ENCODE data around the gene HBA2. TPM values are rescaled to one million over a fixed set of nuclear protein-coding genes. Genes with fewer than 3 reads are reported as not detected.

HBA2 gene
- total RNA-seq, 4 donors from 2014 or later: 1.3 to 348 (median 64.4) TPM

GRCh38 chr16:177394-177822 lies 4.7 kb downstream of the HBA2 start:
- 4 to 5% methylated on average over 13 of the region's 13 CpGs for WGBS, 2 donors
- H3K4me3 ChIP-seq (ENCODE audit: low read depth, poor library complexity, severe bottlenecking): no peak overlapping the region
- DNase-seq (ENCODE audit: low spot score in 2 of 2): no peak
- TF ChIP-seq POLR2A (IDR thresholded peaks at IDR 0.05): no peak
- TF ChIP-seq, protein P1, sequence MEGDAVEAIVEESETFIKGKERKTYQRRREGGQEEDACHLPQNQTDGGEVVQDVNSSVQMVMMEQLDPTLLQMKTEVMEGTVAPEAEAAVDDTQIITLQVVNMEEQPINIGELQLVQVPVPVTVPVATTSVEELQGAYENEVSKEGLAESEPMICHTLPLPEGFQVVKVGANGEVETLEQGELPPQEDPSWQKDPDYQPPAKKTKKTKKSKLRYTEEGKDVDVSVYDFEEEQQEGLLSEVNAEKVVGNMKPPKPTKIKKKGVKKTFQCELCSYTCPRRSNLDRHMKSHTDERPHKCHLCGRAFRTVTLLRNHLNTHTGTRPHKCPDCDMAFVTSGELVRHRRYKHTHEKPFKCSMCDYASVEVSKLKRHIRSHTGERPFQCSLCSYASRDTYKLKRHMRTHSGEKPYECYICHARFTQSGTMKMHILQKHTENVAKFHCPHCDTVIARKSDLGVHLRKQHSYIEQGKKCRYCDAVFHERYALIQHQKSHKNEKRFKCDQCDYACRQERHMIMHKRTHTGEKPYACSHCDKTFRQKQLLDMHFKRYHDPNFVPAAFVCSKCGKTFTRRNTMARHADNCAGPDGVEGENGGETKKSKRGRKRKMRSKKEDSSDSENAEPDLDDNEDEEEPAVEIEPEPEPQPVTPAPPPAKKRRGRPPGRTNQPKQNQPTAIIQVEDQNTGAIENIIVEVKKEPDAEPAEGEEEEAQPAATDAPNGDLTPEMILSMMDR (IDR thresholded peaks at IDR 0.05): no peak
- intact Hi-C loops (cut with DNase I; ENCODE audit: low total_unique reads): no loop called here

DNA sequence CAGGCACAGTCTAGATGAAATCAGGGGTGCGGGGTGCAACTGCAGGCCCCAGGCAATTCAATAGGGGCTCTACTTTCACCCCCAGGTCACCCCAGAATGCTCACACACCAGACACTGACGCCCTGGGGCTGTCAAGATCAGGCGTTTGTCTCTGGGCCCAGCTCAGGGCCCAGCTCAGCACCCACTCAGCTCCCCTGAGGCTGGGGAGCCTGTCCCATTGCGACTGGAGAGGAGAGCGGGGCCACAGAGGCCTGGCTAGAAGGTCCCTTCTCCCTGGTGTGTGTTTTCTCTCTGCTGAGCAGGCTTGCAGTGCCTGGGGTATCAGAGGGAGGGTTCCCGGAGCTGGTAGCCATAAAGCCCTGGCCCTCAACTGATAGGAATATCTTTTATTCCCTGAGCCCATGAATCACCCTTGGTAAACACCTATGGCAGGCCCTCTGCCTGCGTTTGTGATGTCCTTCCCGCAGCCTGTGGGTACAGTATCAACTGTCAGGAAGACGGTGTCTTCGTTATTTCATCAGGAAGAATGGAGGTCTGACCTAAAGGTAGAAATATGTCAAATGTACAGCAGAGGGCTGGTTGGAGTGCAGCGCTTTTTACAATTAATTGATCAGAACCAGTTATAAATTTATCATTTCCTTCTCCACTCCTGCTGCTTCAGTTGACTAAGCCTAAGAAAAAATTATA lies 5.4 kb downstream of the HBA2 start:
- intact Hi-C loops (cut with DNase I; ENCODE audit: low total_unique reads): no loop called here

GRCh38 chr16:178668-179015 lies 6.0 kb downstream of the HBA2 start:
- intact Hi-C loops (cut with DNase I; ENCODE audit: low total_unique reads): no loop called here
- no peak for TF ChIP-seq POLR2A (IDR thresholded peaks at IDR 0.05)
- TF ChIP-seq, protein P1 (IDR thresholded peaks at IDR 0.05): no peak
- H3K4me3 ChIP-seq (ENCODE audit: low read depth, poor library complexity, severe bottlenecking): no peak overlapping the region
- DNase-seq (ENCODE audit: low spot score in 2 of 2): no peak
- 82 to 84% methylated on average over 11 of the region's 11 CpGs for WGBS, 2 donors

More for the DNA sequence above, 5.4 kb downstream of the HBA2 start:
- WGBS, 2 donors: 65 to 69% methylated on average over 11 of the region's 11 CpGs
- H3K4me3 ChIP-seq (ENCODE audit: low read depth, poor library complexity, severe bottlenecking): no peak overlapping the region
- no peak for DNase-seq (ENCODE audit: low spot score in 2 of 2)
- no peak for TF ChIP-seq POLR2A (IDR thresholded peaks at IDR 0.05)
- TF ChIP-seq, protein P1 (IDR thresholded peaks at IDR 0.05): no peak

DNA sequence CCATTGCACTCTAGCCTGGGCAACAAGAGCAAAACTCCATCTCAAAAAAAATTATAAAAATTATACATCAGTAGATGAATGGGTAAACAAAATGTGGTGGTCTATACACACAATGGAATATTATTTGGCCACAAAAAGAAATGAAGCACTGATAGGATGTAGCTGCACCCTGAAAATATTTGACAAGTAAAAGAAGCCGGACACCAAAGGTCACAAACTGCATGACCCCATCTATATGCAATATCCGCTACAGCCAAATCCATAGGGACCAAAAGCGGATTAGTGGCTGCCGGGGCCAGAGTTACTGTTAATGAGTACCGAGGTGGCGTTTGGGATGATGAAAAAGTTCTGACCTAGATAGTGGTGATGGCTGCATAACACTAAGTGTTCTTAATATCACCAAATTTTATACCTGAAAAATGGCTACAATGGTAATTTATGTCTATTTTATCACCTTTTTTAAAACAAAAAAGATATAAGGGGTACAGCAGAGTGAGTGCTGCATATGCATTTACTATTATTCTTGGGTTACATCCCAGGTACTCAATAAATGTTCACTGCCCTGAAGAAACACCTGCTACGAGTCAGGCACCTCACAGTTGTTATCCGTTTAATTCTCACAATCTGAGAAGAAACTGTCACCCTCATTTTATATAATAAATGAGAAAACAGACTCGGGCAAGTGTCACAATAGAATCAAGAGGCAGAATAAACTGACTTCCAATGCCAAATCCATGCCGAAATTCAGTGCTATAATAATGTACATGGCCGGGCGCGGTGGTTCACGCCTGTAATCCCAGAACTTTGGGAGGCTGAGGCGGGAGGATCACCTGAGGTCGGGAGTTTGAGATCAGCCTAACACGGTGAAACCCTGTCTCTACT lies 6.8 kb downstream of the HBA2 start:
- intact Hi-C loops (cut with DNase I; ENCODE audit: low total_unique reads): loop anchor here (5.0 kb wide), 1 partner anchor 72 kb away; no protein-coding TSS in a partner anchor
- no peak overlapping the region for H3K4me3 ChIP-seq (ENCODE audit: low read depth, poor library complexity, severe bottlenecking)
- TF ChIP-seq, protein P1 (IDR thresholded peaks at IDR 0.05): no peak
- WGBS, 2 donors: 71 to 74% methylated on average over 17 of the region's 17 CpGs
- no peak for DNase-seq (ENCODE audit: low spot score in 2 of 2)

- intact Hi-C loops (cut with DNase I; ENCODE audit: low total_unique reads): loop anchor here (5.0 kb wide), 1 partner anchor 73 kb away; no protein-coding TSS in a partner anchor
- DNase-seq (ENCODE audit: low spot score in 2 of 2): no peak
- WGBS, 2 donors: 9 to 11% methylated on average over 32 to 54 of the region's 59 CpGs
- no peak for TF ChIP-seq POLR2A (IDR thresholded peaks at IDR 0.05)
- TF ChIP-seq, protein P1 (IDR thresholded peaks at IDR 0.05): no peak
- H3K4me3 ChIP-seq (ENCODE audit: low read depth, poor library complexity, severe bottlenecking): no peak within 1 kb of the TSS
Observed at GRCh38 chr16:180101-180675, 7.5 kb downstream of the HBA2 start, which contains the start of gene HBQ1. TSS of gene HBQ1 (plus strand) at chr16:180459. CDS start at chr16:180487, 28 bp downstream.

Data from lower leg skin (tissue), 4 donors.